Activated gamma-delta T cell treated with anti-CD3 and anti-CD28 coated beads, Interleukin-2, amount 50 U/mL, for 16 hours (primary cell): ENCODE measurements around the gene INO80E.
"Not testable (repeated sequence)": the region's sequence is repeated elsewhere in the genome, so short reads cannot be mapped to it uniquely, and the experiment has no call there.

Experiments
- DNase-seq: peaks from one replicate; pipeline ENCODE4 v3.0.0-alpha.2; 2020; ENCODE audit warnings: low read depth

INO80E gene

DNA sequence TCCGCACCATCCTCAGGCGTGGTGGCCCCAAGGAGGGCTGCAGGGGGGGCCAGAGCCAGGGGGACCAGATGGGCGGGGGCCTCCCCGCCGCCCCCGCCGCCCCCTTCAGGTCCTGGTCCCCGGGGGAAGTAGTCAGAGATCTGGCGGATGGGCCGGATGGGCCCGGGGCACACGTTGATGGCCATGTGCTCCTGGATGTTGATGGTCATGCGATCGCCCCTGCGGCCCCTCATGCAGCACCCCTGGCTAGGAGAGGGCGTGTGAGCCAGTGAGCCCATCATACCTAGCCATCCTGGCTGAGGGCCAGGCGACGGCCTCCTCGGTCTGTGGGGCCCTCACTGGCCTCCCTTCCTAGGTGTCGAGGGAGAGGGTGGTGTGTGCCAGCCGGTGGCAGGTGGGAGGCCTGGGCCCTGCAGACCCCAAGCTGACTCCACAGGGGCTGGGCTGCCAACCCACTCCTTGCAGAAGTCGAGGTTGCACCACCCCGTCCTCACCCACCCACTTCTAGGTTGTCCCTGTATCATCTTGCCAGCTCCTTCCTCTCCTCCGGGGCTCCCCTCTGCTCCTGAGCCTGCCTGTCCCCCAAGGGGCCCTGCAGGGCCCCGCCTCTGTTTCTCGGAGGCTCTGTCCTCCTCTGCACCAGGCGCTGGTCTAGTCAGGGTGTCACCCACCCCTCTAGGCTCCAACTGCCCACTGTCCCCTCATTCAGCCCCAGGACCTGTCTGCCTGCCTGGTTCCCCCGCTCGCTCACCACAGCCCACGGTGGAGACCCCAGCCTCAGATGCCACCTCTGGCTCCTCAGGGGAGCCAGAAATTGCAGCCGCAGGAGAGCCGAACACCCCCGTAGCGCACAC, 14.2 kb downstream of the INO80E start:
- DNase-seq = no peak

DNA sequence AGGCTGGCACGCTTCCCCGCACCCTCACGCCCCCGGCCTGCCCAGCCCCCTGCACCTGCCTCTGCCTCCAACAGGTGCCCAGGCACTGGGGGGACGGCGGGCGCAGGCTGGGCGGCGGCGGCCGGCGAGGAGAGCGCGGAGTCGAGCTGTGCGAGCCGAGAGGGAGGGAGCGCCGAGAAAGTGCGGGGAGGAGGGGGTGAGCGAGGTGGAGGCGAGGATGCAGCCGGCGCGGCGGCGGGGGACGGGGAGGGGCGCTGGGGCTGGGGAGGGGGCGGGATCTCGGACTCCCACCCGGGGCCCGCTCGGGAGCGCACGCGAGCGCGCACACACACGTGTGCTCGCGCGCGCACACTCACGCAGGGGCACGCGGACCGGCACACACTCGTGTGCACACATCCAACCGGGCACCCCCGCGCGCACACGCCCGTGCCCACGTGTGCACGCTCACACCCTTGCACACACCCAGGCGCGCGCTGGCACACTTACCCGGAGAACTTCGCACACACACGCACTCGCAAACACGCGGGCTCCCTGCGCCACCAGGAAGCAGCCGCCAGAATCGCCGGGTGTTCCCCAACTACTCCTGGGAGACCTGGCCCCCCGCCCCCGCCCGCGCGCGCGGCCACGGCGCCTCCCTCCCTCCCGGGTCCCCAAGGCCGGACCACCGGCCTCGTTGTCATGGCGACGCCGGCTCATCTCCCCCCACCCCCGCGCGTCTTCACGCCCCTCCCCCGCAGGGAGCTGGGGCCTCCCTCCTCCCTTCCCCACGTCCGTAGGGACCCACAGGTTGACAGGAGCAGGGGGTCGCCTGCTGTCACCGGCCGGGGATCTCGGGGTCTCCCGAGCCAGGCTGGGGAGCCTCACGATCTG, 15.0 kb downstream of the INO80E start, which contains the start of gene DOC2A:
Gene DOC2A (minus strand): TSS at position 184 of the 870 bp plus-strand sequence. CDS start 805 bp downstream, outside the sequence.
- DNase-seq = no peak

DNA sequence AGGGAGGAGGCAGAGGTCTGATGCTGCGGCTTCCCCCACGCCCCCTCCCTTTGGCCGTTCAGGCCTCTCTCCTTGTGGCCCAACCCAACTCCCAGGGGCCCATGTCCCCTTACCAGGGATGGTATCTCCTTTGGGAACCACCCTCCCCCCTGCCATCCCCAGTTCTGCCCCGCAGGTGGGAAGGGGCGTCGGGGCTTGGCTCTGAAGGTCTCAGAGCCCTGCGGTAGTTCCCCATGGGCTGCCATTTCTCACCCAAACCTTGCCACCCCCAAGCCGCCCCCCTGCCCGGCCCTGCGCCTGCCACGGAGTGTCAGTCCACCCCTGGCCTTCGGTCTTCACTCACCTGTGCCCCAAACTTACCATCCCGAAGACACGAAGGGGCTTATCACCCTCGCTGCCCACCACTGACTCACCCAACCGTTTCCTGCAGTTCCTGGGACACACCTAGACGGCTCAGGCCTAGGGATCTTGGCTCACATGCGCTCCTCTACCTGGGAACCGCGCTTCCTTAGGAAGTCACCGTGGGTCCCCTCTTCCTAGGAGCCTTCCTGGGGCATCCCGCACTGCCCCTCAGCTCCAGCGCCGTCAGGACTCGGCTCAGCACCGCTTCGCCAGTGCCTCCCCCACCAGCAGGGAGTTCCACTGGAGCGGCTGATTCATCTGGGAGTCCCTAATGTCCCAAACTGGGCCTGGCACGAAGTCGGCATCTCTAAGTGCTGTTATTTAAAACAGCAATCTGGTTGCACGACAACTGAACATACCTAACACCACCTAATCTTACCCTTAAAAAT, 15.9 kb downstream of the INO80E start:
- no peak for DNase-seq

DNA sequence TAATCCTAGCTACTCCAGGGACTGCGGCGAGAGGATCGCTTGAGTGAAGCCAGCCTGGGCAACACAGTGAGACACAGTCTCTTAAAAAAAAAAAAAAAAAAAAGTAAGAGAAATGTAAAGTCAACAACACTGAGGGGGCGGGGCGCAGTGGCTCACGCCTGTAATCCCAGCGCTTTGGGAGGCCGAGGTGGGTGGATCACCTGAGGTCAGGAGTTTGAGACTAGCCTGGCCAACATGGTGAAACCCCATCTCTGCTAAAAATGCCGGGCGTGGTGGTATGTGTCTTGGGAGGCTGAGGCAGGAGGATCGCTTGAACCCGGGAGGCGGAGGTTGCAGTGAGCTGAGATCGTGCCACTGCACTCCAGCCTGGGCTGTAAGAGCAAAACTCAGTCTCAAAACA, 16.6 kb downstream of the INO80E start:
- not testable (repeated sequence) for DNase-seq

DNA sequence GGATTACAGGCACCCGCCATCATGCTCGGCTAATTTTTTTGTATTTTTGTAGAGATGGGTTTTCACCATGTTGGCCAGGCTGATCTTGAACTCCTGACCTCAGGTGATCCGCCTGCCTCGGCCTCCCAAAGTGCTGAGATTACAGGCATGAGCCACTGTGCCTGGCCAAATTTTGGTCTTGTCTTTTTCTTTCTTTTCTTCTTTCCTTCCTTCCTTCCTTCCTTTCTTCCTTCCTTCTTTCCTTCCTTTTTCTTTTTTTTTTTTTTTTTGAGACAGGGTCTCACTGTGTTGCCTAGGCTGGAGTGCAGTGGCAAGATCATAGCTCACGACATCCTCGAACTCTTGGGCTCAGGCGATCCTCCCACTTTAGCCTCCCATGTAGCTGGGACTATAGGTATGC, 19.4 kb downstream of the INO80E start:
- DNase-seq = not testable (repeated sequence)

DNA sequence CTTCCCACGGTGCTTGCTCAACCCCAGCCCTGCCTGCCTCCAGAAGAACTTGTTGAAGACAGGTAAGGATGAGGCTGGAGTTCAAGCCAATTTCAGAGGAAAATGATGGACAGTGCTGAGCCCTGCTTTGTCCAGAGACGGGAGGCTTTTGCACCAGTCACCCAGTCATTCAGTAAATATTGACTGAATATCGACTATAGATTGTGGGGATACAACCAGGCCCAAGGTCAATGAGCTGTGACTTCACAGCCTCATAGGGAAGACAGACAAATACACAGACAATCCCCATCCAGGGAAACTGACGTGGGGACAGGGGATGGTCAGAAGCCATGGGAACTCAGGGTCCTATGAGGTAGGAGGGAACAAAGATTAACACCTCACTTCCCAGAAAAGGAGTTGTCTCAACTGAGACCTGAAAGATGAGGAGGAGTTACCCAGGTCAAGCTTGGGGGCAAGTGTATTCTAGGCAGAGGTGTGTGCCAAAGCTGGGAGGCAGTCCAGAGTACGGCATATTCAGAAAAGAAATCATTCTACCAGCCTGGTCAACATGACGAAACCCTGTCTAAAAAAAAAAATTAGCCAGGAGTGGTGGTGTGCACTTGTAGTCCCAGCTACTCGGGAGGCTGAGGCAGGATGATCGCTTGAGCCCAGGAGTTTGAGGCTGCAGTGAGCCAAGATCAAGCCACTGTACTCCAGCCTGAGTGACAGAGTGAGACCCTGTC, 20.7 kb downstream of the INO80E start:
- DNase-seq = no peak

DNA sequence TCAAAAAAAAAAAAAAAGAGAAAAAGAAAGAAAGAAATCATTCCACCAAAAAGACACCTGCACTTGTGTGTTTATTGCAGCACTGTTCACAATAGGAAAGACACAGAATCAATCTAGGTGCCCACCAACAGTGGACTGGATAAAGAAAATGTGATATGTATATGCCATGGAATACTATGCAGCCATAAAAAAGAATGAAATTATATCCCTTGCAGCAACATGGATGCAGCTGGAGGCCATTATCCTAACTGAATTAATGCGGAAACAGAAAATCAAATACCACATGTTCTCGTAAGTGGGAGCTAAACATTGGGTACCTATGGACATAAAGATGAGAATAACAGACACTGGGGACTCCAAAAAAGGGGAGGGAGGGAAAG, 21.2 kb downstream of the INO80E start:
- DNase-seq = no peak

DNA sequence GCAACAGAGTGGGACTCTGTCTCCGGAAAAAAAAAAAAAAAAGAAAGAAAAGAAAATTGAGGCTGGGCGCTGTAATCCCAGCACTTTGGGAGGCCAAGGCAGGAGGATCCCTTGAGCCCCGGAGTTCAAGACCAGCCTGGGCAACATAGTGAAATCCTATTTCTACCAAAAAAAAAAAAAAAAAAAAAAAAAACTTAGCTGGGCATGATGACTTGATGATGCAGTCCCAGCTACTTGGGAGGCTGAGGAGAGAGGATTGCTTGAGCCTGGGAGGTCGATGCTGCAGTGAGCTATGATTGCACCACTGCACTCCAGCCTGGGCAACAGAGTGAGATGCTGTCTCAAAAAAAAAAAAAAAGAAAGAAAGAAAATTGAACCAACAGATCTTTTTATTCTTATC, 21.9 kb downstream of the INO80E start:
- DNase-seq = not testable (repeated sequence)

DNA sequence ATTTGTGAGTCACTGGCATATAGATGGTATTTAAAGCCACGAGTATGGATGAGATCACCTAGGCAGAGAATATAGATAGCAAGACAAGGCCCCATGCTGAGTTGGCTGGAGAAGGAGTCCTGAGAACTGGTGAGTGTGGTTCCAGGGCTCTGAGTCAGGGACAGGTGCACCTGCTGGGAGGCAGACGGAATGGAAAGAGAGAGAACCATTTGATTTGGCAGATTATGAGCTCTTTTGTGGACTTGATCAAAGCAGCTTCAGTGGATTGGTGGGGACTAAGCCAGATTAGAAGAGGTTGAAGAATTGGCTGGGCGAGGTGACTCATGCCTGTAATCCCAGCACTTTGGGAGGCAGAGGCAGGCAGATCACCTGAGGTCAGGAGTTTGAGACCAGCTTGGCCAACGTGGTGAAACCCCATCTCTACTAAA, 22.7 kb downstream of the INO80E start:
- no peak for DNase-seq

DNA sequence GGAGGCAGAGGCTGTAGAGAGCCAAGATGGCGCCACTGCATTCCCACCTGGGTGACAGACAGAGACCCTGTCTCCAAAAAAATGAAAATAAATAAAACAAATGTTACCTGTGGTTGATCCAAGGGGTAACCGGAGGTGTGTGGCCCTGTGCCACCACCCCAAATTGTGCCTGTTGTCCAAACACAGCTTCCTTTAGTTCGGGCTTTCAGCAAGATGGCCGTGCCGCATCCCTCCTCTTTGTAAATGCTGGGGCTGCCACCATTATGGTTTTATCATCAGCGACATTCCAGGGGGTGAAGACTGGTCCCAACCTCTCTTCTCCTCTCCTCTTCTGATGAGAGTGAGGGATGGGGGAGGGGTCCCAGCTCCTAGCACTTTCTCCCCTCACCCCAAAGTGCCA, 26.8 kb downstream of the INO80E start, which contains the start of gene C16orf92:
Gene C16orf92 (plus strand): TSS at position 312 of the 400 bp plus-strand sequence. CDS start 143 bp downstream, outside the sequence.
- no peak for DNase-seq

DNA sequence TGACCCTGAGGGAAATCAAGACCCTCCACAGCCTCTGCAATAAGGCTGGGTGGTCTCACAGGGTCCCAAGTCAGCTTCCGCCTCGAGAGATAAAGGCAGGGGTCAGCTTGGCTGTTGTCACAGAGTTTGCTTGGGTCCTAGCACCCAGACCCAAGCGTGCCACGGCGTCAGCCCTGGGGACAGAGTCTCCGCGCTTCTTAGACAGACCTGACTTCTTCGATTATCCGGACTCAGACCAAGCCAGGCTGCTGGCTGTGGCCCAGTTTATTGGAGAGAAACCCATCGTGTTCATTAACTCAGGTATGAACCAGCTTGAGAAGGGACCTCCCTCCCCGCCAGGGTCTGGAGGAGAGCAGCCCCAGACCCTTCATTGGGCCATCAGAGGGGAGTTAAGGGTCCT, 27.5 kb downstream of the INO80E start:
- DNase-seq = no peak

DNA sequence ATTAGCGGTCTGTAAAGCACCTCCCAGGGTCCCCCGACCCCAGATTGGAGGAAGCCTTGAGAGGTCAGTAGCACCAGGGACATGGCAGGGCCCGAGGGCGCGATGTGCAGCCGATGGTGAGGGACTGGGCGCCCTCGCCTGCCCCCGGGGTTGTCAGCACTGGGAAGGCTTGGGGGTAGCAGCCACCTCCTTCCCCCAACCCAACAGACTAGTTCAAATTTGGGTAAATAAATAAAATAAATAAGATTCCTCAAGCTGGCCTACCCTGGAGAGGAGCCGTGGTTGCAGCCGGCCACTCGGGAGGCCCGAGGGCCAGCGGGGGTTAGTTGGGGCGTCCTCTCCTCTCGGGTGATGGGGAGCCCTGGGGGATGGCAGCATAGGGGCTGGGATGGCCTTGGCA, 28.4 kb downstream of the INO80E start:
- no peak for DNase-seq

DNA sequence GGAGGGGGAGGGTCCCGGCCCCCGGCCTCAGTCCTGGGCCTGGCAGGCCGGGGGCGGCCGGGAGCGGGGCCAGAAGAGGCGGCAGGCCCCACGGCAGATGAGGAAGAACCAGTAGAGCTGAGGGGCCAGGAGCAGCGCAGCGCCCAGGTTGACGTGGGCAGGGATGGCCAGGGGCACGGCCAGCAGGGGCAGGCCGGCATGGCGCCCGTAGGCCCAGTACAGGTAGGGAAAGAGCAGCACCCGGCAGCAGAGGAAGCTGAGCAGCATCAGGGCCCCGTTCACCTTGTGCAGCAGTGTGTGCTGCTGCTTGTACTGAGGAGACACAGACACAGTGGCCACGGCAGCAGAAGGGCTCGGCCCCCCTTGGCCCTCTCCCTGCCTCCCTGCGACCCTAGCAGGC, 29.1 kb downstream of the INO80E start:
- DNase-seq = no peak

DNA sequence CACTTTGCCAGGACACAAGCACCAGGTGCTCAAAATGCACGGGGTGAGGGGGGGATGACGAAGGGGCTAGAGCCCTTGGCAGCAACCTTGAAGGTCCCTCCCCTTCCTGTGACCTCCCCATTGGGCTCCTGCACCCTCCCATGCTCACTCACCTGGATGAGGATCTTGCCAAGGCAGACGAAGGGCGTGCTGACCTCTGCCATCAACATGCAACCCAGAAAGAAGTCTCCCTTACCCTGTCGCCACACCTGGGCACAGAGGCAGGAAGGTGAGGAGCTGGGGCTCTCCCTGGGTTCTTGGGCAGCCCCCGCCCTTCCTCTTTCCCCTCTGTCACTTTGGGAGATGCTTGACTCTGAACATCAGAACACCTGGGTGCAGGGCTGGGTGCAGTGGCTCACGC, 29.5 kb downstream of the INO80E start:
- no peak for DNase-seq

DNA sequence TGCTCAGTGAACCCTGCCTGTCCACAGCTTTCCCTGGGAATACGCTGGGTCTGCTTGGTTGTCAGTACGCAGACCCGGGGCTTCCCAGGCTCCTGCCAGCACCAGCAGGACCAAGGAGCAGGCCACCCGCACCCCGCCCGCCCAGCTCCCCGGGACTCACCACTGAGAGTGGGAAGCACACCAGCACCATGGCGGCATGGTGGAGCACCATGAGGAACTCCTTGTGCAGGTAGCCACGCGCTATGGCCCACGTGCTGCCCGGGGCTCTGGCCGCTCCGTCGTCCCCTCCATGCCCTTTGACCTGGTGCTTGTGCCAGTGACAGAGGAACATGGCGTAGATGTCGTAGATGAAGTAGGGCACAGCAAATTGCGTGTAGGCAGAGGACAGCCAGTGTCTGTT, 30.4 kb downstream of the INO80E start:
- DNase-seq = no peak

DNA sequence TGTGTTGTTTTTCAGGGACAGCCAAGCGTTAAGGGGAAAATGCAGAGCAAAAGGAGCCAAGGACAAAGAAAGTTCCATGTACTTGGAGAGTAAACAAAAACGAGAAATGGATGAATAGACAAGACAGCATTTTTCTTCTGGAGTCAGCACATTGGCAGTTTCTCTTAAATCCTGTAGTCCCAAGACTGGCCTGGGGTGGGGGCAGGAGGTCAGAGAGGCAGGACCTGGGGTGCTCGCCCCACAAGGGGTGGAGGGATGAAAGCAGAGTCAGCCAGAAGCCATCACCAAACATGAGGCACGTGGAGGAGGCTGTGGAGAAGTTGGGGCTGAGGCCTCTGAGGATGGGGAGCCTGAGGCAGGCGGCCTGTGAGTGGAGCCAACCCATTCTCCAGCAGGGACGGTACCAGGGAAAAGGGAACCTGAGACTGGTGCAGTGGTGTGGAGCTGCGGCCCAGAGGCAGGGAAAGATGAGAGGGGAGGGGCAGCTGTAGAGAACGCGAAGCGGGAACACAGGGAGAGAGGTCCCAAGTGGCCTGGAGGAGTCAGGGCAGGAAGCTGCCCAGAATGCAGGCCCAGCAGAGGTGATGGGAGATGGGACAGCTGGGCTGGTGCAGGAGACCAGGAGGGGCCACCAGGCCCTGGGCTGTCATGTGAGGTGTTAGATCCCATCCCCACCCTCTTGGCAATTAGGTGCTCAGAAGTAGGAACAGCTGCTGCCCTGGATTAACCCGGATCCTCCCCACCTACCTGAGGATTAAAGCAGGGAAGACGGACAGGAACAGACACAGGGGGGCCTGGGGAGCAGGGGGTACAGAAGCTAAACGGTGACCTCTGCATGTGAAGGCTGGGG, 31.8 kb downstream of the INO80E start:
- DNase-seq = no peak

DNA sequence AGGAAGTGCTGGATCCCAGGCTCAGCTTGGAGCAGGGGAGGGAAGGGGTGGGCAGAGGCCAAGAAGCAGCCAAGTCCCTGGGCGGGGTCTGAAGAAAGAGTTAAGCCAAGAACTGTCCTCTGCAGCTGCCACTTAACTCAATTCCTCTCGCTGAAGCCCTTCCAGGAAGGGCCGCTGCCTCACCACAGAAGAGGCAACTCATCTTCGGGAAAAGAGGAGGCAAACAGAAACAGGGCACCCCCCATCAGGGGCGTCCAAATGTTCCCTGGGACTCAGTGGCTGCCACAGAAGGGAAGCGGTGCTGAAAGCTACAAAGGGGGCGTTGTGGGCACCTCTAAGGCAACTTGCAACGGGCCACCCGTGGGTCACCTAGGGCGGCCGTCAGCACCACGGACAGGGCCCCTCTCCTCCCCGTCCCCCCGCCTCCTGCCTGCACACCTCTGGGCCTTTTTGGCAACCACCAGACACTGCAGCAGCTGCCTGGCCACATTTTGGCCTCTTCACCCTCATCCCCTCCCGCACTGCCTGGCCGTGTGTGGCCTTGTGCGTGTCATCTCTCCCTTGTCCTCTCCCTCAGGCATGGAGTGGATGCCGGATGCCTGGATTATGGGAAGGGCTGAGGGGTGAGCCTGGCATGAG, 32.5 kb downstream of the INO80E start:
- DNase-seq = no peak

DNA sequence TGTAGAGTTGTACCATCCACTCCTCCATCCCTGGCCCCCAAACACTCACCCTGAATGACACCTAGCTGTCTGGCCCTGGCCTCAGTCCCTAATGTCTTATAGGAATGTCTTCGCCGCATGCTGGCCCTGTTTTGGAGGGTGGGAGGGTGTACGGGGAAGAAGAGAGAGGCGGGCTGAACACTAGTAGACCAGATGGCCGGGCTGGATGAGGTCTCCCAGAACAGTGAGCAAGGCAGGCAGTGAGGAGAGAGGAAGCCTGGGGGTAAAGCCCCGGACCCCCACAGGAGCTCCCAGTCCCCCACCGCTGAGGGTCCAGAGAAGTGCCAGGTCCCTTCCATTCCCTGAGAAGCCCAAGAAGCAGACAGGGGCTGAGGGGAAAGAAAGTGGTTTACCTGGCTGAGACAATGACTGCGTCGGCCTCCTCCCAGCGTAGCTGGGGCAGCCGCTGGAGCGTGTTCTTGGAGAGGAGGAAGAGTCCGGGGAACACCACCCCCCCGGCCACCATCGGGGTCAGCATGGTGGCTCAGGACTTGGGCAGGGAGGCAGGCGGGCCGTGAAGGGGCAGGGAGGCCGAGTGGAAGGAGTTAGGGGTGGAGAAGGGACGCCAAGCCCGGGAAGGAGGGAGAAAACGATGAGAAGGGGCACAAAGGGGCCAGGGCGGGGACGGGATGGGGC, 34.1 kb downstream of the INO80E start:
- no peak for DNase-seq

DNA sequence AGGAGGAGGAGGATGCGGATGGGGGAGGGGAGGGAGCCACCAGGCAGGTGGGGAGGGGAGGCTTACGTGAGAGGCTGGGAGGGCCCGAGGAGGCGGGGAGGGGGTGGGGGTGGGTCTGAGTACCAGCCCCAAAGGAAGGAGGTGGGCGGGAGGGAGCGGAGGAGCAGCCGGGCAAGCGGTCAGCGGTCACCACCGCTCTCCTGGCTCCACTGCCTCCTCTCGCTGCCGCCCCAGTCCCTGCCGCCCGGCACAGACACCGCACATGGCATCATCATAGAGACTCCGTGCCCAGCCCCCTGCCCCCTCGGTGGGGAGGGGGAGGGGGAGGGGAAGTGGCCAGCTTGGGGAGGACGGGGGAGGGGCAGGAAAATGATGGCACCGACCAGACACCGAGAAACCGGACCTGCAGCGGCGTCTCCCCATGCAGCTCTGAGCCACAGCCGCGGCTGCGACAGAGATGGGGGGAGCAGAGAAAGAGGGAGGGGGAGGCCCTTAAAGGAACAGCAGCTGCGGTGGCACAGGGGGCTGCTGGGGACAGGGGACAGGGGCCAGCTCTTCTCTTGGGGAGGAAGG, 34.9 kb downstream of the INO80E start, which contains the start of gene TLCD3B:
Gene TLCD3B (minus strand): TSS at position 431 of the 573 bp plus-strand sequence. CDS start 744 bp downstream, outside the sequence.
- no peak for DNase-seq
